ENCODE results near the gene TMEM151B. TPM values are rescaled to one million over a fixed set of nuclear protein-coding genes. Genes with fewer than 3 reads are reported as not detected.
A peak's percentile ranks its signal among the peaks of the same experiment; 100 is the strongest.
"Not testable (repeated sequence)": the region's sequence is repeated elsewhere in the genome, so short reads cannot be mapped to it uniquely, and the experiment has no call there.

The TMEM151B gene
- 1 to 10 TPM in 2 of 12 donors, under 1 TPM in 8, not detected in 2; 0.15 to 2.8 (median 0.38) TPM for polyA plus RNA-seq (ENCODE audit: insufficient read length in 12 of 12)
- long read RNA-seq, donor 1, full-length matches to known transcripts = 1 of 1 reads
- long read RNA-seq, donor 1, partial matches to known transcripts = 0 of 1 reads
- long read RNA-seq, donor 1, other reads (novel, unspliced or antisense) = 0 of 1 reads
- long read RNA-seq, donor 2 = 0 reads
- long read RNA-seq, donor 3 = 0 reads
- long read RNA-seq, donor 4 = 0 reads
- long read RNA-seq, donor 5 = 0 reads
- long read RNA-seq, donor 6 = 0 reads
- long read RNA-seq, donor 7 = 0 reads
- long read RNA-seq, donor 8 = 0 reads
- long read RNA-seq, donor 9 = 0 reads
- long read RNA-seq, donor 10 = 0 reads
- long read RNA-seq, donor 11 = 0 reads

DNA sequence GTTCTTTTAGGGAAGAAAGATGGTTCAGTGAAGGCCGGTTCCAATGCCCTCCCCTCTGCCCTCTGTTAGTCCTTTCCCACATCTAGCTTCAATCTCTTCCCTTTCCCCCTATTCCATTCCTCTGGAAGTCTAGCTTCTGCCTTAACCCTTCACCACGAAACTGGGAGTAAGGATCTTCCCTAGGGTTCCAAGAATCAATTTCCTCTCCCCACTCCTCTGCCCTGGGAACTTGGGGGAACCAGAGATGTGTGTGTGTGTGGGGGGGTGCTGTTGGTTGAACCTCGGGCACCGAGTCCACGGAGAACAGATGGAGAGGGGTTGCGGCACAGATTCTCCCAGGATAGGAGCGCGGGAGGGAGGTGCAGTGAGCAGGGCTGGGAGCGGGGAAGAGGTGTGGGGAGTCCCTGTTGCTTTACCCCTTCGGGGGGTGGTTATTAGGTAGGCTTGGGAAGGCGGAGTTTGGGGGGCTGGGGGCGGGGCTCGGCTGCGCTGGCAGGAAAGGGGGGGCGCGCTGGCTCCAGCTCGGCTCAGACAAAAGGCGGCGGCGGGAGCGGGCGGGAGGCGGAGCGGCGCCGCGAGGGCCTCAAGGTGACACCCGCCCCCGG, at the start of gene TMEM151B:
Gene TMEM151B (plus strand): TSS at position 530 of the 605 bp plus-strand sequence. CDS start 293 bp downstream, outside the sequence.
- no peak for DNase-seq

DNA sequence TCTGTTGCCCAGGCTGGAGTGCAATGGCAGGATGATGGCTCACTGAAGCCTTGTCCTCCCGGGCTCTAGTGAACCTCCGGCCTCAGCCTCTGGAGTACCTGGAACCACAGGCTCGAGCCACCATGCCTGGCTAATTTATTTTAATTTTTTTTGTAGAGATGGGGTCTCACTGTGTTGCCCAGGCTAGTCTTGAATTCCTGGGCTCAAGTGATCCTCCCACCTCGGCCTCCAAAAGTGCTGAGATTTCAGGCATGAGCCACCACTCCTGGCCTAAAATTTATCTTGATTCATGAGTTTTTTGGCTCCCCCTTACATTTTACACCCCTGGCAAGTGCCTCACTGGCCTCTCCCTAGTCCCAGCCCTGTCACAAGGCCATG, 49.3 kb upstream of the TMEM151B start:
- DNase-seq = no peak

DNA sequence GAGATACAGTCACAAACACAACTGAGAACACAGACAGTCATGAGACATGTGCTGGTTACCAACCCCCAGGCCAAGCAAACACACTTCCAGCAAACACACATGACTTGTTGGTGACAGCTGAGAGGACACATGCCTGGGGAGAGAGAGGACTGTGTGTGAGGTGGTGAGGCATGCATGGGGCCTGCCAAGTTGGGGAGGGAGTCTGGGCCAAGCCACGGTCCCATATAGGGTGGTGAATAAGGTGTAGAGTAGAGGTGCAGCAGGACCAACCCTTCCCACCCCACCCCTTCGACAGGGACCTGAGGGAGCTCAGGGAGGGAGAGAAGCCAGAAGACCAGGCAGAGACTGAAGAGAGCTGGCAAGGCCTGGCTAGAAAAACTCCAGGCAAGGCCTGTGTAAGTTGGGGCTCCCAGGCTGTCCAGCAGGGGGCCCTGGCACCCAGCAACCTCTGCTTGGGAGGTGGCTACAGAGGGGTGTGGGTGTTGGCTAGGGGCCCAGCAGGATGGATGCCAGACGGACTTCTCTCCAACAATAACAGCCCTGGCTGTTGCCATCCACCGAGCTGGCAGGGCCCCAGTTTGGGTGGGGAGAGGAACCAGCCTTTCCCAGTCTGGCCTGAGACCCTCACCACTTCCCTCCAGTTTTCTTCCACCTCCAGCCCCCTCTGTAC, 48.8 kb upstream of the TMEM151B start:
- peak; percentile 73 for DNase-seq

- DNase-seq = no peak
Observed at GRCh38 chr6:44221961-44222335, 48.3 kb upstream of the TMEM151B start.

DNA sequence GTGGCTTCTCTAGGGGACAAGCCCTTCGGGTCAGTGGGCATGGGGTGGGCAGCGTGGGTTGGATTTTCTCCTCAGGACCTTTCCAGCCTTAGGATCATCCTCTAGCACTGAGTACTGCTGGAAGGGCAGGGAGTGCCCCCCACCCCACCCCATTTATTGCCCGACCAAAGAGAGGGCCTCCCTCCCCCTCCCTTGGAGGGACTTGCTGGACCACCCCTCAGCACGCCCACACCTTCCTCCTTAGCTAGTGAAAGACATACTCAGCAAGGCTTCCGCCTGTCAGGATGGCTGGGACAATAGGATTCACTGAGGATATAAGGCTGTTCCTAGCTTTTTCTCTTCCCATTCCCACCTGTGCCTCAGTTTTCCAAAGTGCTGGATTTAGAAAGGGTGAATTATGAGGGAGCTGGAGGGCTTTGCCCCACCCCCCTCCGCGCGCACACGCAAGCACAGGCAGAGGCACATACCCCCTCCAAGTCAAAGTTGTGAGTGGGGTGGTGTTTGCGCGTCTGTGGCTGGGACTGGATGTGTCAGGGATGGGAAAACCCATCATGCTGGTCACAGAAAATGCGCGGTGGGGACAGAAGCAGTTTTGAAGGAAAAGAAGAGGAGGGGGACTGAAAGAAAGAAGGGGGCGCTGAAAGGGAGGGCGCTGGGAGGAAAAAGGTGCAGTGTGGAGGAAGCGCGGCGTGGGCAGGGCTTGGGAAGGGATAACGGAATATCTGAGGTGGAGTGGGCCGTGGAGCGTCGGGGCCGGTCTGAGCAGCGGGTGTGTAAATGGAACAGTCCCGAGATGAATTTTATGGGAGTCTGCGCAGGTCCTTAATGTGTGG, 47.5 kb upstream of the TMEM151B start:
- DNase-seq = no peak

- DNase-seq = peak; percentile 56
Observed at GRCh38 chr6:44223319-44224028, 46.8 kb upstream of the TMEM151B start, which contains the start of gene SLC29A1. Gene SLC29A1, plus strand, starts transcription at chr6:44223595. Its CDS starts 3,719 bp downstream, at chr6:44227314.

- no peak for DNase-seq
Observed at GRCh38 chr6:44224029-44224964, 46.0 kb upstream of the TMEM151B start.

- no peak for DNase-seq
Observed at GRCh38 chr6:44224965-44225305, 45.3 kb upstream of the TMEM151B start.

- no peak for DNase-seq
Observed at GRCh38 chr6:44225579-44226325, 44.5 kb upstream of the TMEM151B start.

GRCh38 chr6:44226368-44227147, 43.7 kb upstream of the TMEM151B start:
- no peak for DNase-seq

GRCh38 chr6:44227148-44227793, 43.0 kb upstream of the TMEM151B start:
- no peak for DNase-seq

GRCh38 chr6:44228031-44228430, 42.2 kb upstream of the TMEM151B start:
- no peak for DNase-seq

DNA sequence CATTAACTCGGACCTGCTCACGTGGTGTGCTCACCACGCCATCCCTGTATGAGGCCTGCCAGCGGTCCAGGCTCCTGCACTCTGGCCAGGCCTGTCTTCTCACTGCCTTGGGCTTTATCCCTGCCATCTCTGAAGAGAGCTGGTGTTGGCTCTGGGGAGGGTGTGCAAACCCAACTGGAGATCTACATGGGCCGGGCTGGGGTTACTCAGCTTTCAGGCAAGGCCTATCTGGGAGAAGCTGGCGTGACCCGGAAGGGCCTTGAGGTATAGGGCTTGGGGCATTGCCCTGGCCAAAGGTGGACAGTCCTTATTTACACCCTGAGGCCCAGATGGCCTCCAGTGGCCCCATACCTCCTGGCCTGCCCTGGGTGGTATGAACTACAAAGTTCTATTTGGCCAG, 41.8 kb upstream of the TMEM151B start:
- DNase-seq = no peak

DNA sequence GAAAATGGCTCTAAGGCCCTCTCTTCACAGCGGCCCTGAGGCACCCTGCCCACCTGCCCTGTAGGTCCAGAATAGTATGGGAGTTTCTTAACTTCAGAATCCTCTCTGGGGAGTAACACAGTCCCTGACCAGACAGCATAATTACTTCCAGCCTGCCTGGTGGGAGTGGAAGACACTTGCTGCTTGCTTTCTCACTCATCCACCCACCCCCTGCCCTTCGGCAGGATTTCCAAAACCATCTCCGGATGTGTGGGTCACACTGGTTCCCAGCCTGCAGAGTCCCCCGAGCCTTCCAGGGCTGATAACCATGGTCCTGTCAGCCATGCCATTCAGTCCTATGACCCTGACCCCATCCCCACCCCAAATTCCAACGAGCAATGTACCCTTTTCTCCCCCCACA, 41.4 kb upstream of the TMEM151B start:
- no peak for DNase-seq

GRCh38 chr6:44229376-44230033, 40.7 kb upstream of the TMEM151B start:
- no peak for DNase-seq

DNA sequence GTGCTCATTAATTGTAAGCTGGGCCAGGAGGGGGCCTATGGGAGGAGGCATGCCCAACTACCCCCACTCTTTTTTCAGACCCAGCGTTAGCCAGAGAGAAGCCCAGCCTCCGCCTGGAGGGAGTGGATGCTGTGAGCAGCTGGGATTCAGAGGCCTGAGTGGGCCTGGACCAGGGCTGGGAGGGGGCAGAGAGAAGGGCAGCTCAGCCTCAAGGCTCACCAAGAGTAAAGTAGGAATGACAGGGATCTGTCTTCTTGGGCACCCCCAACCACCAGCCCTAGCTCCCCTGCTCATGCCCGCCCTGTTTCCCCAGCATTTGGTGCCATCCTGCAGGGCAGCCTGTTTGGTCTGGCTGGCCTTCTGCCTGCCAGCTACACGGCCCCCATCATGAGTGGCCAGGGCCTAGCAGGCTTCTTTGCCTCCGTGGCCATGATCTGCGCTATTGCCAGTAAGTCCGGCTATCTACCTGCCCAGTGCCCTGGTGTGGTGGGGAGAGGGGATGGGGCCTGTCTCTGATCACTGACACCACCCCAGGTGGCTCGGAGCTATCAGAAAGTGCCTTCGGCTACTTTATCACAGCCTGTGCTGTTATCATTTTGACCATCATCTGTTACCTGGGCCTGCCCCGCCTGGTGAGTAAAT, 40.1 kb upstream of the TMEM151B start:
- DNase-seq = no peak

- DNase-seq = not testable (repeated sequence)
Observed at GRCh38 chr6:44231426-44231825, 38.8 kb upstream of the TMEM151B start.

Data from muscle of arm (tissue), 14 donors.